SK-N-SH treated with all-trans-retinoic acid at 6 μM for 48 hours (cell line): ENCODE data around the gene SGCA.

Experiments
- ATAC-seq: fragments of 200-7000 bp; cut with Tn5 transposase; 3 replicates; pipeline ENCODE4 v1.9.1; 2020; ENCODE audit warnings: mild to moderate bottlenecking, moderate library complexity
- ARNTL ChIP-seq: fragments of 450-650 bp; formaldehyde crosslinking; IDR thresholded peaks from 2 replicates; pipeline ENCODE4 v1.5.0; 2020; ENCODE audit warnings: low read depth, mild to moderate bottlenecking, moderate library complexity, borderline replicate concordance
- BACH2 ChIP-seq: fragments of 250-450 bp; sonication (Bioruptor Pico); IDR thresholded peaks from 2 replicates; pipeline ENCODE4 v1.9.0; 2021; ENCODE audit warnings: mild to moderate bottlenecking, borderline replicate concordance
- CSDC2 ChIP-seq: fragments of 250-450 bp; sonication (Bioruptor Pico); IDR thresholded peaks from 2 replicates; pipeline ENCODE4 v1.5.0; 2020; ENCODE audit warnings: mild to moderate bottlenecking, moderate library complexity
- ESRRG ChIP-seq: fragments of 250-450 bp; sonication (Bioruptor Pico); IDR thresholded peaks from 2 replicates; pipeline ENCODE4 v1.6.1; 2021; ENCODE audit warnings: mild to moderate bottlenecking
- GLIS3 ChIP-seq: fragments of 250-450 bp; sonication (Bioruptor Pico); IDR thresholded peaks from 2 replicates; pipeline ENCODE4 v1.5.0; 2020; ENCODE audit warnings: mild to moderate bottlenecking, moderate library complexity
- ISL1 ChIP-seq: fragments of 250-450 bp; sonication (Bioruptor Pico); IDR thresholded peaks from 2 replicates; pipeline ENCODE4 v2.1.2; 2022; ENCODE audit warnings: mild to moderate bottlenecking, moderate library complexity
- RARB ChIP-seq: fragments of 250-450 bp; sonication (Bioruptor Pico); IDR thresholded peaks from 2 replicates; pipeline ENCODE4 v1.8.0; 2021; ENCODE audit warnings: mild to moderate bottlenecking, moderate library complexity
- SNAI2 ChIP-seq: fragments of 250-450 bp; sonication (Bioruptor Pico); IDR thresholded peaks from 2 replicates; pipeline ENCODE4 v1.5.0; 2020; ENCODE audit warnings: mild to moderate bottlenecking, moderate library complexity
- TCF4 ChIP-seq: fragments of 250-450 bp; sonication (Bioruptor Pico); IDR thresholded peaks from 2 replicates; pipeline ENCODE4 v1.8.0; 2021; ENCODE audit warnings: mild to moderate bottlenecking, moderate library complexity, borderline replicate concordance
- TOX ChIP-seq: fragments of 250-450 bp; sonication (Bioruptor Pico); IDR thresholded peaks from 2 replicates; pipeline ENCODE4 v1.8.0; 2021; ENCODE audit warnings: mild to moderate bottlenecking, moderate library complexity, borderline replicate concordance
- ZC3H10 ChIP-seq: fragments of 250-450 bp; sonication (Bioruptor Pico); IDR thresholded peaks from 2 replicates; pipeline ENCODE4 v1.5.1; 2021; ENCODE audit warnings: mild to moderate bottlenecking, moderate library complexity
- ZFP3 ChIP-seq: fragments of 250-450 bp; sonication (Bioruptor Pico); IDR thresholded peaks from 2 replicates; pipeline ENCODE4 v1.5.0; 2020; ENCODE audit warnings: mild to moderate bottlenecking, moderate library complexity
- ZFP30 ChIP-seq: fragments of 450-650 bp; formaldehyde crosslinking; IDR thresholded peaks from 2 replicates; pipeline ENCODE4 v1.5.0; 2022; ENCODE audit warnings: mild to moderate bottlenecking, moderate library complexity
- ZNF565 ChIP-seq: fragments of 450-650 bp; formaldehyde crosslinking; conservative IDR thresholded peaks from 2 replicates; pipeline ENCODE4 v1.5.0; 2020; ENCODE audit warnings: low read depth, mild to moderate bottlenecking, moderate library complexity
- ZNF70 ChIP-seq: fragments of 450-650 bp; formaldehyde crosslinking; IDR thresholded peaks from 2 replicates; pipeline ENCODE4 v1.5.0; 2020; ENCODE audit warnings: mild to moderate bottlenecking, moderate library complexity
- ZNF8 ChIP-seq: fragments of 450-650 bp; formaldehyde crosslinking; IDR thresholded peaks from 2 replicates; pipeline ENCODE4 v1.5.0; 2020; ENCODE audit warnings: mild to moderate bottlenecking, moderate library complexity
- TF ChIP-seq, protein P1 (sequence below): fragments of 250-450 bp; sonication (Bioruptor Pico); IDR thresholded peaks from 2 replicates; pipeline ENCODE4 v1.8.0; 2020; ENCODE audit warnings: mild to moderate bottlenecking, moderate library complexity, borderline replicate concordance
- TF ChIP-seq, protein P2 (sequence below): fragments of 250-450 bp; sonication (Bioruptor Pico); IDR thresholded peaks from 2 replicates; pipeline ENCODE4 v1.5.1; 2020; ENCODE audit warnings: low read depth, mild to moderate bottlenecking, moderate library complexity
- TF ChIP-seq, protein P3 (sequence below): fragments of 250-450 bp; sonication (Bioruptor Pico); IDR thresholded peaks from 2 replicates; pipeline ENCODE4 v1.8.0; 2021; ENCODE audit warnings: low read depth, mild to moderate bottlenecking, moderate library complexity, borderline replicate concordance
- TF ChIP-seq, protein P4 (sequence below): fragments of 250-450 bp; sonication (Bioruptor Pico); IDR thresholded peaks from 2 replicates; pipeline ENCODE4 v1.5.0; 2020; ENCODE audit warnings: mild to moderate bottlenecking, moderate library complexity
- TF ChIP-seq, protein P5 (sequence below): fragments of 250-450 bp; sonication (Bioruptor Pico); IDR thresholded peaks from 2 replicates; pipeline ENCODE4 v1.5.1; 2021; ENCODE audit warnings: mild to moderate bottlenecking, moderate library complexity

SGCA gene

DNA sequence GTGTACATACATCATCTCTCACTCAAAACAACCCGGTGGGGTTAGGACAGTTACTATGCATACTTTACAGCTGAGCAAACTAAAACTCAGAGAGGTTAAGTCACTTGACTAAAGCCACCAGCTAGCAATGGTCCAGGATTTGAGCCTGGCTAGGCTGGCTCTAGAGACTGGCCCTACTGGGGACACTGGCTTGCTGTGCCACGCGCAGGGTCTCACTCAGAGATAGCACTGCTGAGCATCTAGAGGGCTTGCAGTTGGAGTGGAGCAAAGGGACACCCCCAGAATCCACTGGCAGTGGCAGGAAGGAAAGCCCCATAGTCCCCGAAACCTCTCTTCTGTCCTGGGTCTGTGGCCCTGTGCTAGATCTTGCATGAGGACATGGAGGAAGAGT, 47.0 kb upstream of the SGCA start (continued):
- TF ChIP-seq, protein P1, sequence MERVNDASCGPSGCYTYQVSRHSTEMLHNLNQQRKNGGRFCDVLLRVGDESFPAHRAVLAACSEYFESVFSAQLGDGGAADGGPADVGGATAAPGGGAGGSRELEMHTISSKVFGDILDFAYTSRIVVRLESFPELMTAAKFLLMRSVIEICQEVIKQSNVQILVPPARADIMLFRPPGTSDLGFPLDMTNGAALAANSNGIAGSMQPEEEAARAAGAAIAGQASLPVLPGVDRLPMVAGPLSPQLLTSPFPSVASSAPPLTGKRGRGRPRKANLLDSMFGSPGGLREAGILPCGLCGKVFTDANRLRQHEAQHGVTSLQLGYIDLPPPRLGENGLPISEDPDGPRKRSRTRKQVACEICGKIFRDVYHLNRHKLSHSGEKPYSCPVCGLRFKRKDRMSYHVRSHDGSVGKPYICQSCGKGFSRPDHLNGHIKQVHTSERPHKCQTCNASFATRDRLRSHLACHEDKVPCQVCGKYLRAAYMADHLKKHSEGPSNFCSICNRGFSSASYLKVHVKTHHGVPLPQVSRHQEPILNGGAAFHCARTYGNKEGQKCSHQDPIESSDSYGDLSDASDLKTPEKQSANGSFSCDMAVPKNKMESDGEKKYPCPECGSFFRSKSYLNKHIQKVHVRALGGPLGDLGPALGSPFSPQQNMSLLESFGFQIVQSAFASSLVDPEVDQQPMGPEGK (CRISPR knock-in tag), result no peak
- TF ChIP-seq ZNF70 (CRISPR knock-in tag) (no peak), RARB (CRISPR knock-in tag) (no peak), ZNF565 (no peak), BACH2 (CRISPR knock-in tag) (no peak)
- TF ChIP-seq, protein P2, sequence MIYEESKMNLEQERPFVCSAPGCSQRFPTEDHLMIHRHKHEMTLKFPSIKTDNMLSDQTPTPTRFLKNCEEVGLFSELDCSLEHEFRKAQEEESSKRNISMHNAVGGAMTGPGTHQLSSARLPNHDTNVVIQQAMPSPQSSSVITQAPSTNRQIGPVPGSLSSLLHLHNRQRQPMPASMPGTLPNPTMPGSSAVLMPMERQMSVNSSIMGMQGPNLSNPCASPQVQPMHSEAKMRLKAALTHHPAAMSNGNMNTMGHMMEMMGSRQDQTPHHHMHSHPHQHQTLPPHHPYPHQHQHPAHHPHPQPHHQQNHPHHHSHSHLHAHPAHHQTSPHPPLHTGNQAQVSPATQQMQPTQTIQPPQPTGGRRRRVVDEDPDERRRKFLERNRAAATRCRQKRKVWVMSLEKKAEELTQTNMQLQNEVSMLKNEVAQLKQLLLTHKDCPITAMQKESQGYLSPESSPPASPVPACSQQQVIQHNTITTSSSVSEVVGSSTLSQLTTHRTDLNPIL (CRISPR knock-in tag), result no peak

DNA sequence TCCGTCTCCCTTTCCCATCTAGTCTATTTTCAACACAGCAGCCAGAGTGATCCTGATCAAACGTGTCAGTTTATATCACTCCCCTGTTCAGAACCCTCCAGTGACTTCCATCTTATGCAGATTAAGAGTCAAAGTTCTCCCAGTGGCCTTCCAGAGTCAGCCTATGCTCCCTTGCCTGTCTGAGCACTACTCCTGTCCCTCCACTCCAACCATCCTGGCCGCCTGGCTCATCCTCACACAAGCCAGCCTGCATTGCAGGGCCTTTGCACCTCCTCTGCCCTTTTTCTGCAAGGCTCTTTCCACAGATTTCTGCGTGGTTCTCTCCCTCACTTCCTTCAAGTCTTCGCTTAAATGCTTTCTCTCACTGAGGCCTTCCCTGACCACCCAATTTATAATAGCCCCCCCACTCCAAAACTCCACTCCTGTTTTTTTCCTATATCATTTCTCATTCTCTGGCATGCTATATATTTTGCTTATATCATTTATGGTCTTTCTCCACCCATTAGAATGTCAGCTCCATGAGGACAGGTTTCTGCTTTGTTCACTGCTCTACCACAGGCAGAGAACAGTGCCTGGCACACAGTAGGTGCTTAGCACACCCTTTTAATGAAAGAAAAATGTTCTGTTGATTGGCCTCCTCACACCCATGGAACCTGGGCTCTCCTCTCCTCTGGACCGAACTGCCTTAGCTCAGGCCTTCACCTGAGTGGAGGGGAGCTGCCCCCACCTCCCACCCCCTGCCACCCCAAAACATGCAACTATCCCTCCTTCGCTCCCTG, 45.1 kb upstream of the SGCA start:
- TF ChIP-seq, protein P3, sequence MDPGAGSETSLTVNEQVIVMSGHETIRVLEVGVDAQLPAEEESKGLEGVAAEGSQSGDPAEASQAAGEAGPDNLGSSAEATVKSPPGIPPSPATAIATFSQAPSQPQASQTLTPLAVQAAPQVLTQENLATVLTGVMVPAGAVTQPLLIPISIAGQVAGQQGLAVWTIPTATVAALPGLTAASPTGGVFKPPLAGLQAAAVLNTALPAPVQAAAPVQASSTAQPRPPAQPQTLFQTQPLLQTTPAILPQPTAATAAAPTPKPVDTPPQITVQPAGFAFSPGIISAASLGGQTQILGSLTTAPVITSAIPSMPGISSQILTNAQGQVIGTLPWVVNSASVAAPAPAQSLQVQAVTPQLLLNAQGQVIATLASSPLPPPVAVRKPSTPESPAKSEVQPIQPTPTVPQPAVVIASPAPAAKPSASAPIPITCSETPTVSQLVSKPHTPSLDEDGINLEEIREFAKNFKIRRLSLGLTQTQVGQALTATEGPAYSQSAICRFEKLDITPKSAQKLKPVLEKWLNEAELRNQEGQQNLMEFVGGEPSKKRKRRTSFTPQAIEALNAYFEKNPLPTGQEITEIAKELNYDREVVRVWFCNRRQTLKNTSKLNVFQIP (CRISPR knock-in tag), result no peak
- TF ChIP-seq ESRRG (CRISPR knock-in tag), result no peak
- TF ChIP-seq ZNF70 (CRISPR knock-in tag), result no peak
- no peak for TF ChIP-seq GLIS3 (CRISPR knock-in tag)
- TF ChIP-seq ZC3H10 (CRISPR knock-in tag), result no peak
- TF ChIP-seq, protein P4, sequence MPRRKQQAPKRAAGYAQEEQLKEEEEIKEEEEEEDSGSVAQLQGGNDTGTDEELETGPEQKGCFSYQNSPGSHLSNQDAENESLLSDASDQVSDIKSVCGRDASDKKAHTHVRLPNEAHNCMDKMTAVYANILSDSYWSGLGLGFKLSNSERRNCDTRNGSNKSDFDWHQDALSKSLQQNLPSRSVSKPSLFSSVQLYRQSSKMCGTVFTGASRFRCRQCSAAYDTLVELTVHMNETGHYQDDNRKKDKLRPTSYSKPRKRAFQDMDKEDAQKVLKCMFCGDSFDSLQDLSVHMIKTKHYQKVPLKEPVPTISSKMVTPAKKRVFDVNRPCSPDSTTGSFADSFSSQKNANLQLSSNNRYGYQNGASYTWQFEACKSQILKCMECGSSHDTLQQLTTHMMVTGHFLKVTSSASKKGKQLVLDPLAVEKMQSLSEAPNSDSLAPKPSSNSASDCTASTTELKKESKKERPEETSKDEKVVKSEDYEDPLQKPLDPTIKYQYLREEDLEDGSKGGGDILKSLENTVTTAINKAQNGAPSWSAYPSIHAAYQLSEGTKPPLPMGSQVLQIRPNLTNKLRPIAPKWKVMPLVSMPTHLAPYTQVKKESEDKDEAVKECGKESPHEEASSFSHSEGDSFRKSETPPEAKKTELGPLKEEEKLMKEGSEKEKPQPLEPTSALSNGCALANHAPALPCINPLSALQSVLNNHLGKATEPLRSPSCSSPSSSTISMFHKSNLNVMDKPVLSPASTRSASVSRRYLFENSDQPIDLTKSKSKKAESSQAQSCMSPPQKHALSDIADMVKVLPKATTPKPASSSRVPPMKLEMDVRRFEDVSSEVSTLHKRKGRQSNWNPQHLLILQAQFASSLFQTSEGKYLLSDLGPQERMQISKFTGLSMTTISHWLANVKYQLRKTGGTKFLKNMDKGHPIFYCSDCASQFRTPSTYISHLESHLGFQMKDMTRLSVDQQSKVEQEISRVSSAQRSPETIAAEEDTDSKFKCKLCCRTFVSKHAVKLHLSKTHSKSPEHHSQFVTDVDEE (CRISPR knock-in tag), result no peak
- TF ChIP-seq, protein P1 (CRISPR knock-in tag), result no peak
- no peak for TF ChIP-seq SNAI2
- TF ChIP-seq ZFP30 (CRISPR knock-in tag), result no peak
- TF ChIP-seq BACH2 (CRISPR knock-in tag), result no peak
- TF ChIP-seq, protein P5, sequence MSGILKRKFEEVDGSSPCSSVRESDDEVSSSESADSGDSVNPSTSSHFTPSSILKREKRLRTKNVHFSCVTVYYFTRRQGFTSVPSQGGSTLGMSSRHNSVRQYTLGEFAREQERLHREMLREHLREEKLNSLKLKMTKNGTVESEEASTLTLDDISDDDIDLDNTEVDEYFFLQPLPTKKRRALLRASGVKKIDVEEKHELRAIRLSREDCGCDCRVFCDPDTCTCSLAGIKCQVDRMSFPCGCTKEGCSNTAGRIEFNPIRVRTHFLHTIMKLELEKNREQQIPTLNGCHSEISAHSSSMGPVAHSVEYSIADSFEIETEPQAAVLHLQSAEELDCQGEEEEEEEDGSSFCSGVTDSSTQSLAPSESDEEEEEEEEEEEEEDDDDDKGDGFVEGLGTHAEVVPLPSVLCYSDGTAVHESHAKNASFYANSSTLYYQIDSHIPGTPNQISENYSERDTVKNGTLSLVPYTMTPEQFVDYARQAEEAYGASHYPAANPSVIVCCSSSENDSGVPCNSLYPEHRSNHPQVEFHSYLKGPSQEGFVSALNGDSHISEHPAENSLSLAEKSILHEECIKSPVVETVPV (CRISPR knock-in tag), result no peak
- TF ChIP-seq ZNF8 (CRISPR knock-in tag), result no peak
- TF ChIP-seq TCF4 (CRISPR knock-in tag), result no peak
- TF ChIP-seq ISL1, result no peak
- TF ChIP-seq CSDC2 (CRISPR knock-in tag), result no peak
- no peak for TF ChIP-seq RARB (CRISPR knock-in tag)
- no peak for TF ChIP-seq TOX (CRISPR knock-in tag)
- TF ChIP-seq ZFP3, result no peak
- TF ChIP-seq ARNTL (CRISPR knock-in tag), result no peak
- no peak for ATAC-seq
